SU-DHL-6 (cell line): ENCODE results near the gene BRIP1.
A peak's percentile ranks its signal among the peaks of the same experiment; 100 is the strongest.
"Not testable (repeated sequence)": the region's sequence is repeated elsewhere in the genome, so short reads cannot be mapped to it uniquely, and the experiment has no call there.

Experiments used
- H2AFZ ChIP-seq: fragments of 200-600 bp; sonication (generic); 2 replicates; pipeline ENCODE4 v1.6.1; 2014; ENCODE audit warnings: low read depth, mild to moderate bottlenecking, moderate library complexity, mixed read lengths, antibody characterized with exemption, low read length; ENCODE audit not compliant: severe bottlenecking
- H3F3A ChIP-seq: fragments of 200-600 bp; shearing (Covaris generic); 2 replicates; pipeline ENCODE4 v1.6.0; 2016; ENCODE audit warnings: antibody characterized with exemption, mild to moderate bottlenecking; ENCODE audit not compliant: insufficient read depth
- H3K27ac ChIP-seq: fragments of 200-600 bp; sonication (generic); 2 replicates; pipeline ENCODE4 v1.5.1; 2016; ENCODE audit warnings: low read depth, mild to moderate bottlenecking, low read length, moderate library complexity, mixed read lengths
- H3K27me3 ChIP-seq: fragments of 200-600 bp; sonication (generic), shearing (Covaris generic); 2 replicates; pipeline ENCODE4 v1.6.0; 2014; ENCODE audit warnings: mild to moderate bottlenecking, low read length
- H3K36me3 ChIP-seq: fragments of 200-600 bp; sonication (generic); 2 replicates; pipeline ENCODE4 v1.6.1; 2014; ENCODE audit warnings: mild to moderate bottlenecking, low read length, mixed read lengths
- H3K4me2 ChIP-seq: fragments of 300-600, 200-600 bp; shearing (Covaris generic), sonication (generic); 2 replicates; pipeline ENCODE4 v1.6.0; 2014; ENCODE audit warnings: low read length, low read depth, mild to moderate bottlenecking; ENCODE audit not compliant: poor library complexity, severe bottlenecking
- H3K4me3 ChIP-seq: fragments of 200-600 bp; sonication (generic); 2 replicates; pipeline ENCODE4 v1.5.1; 2014; ENCODE audit warnings: antibody characterized with exemption, low read length, mild to moderate bottlenecking, mixed read lengths; ENCODE audit not compliant: insufficient read depth, poor library complexity, severe bottlenecking
- H3K79me2 ChIP-seq: fragments of 200-600 bp; sonication (generic); 2 replicates; pipeline ENCODE4 v1.6.1; 2014; ENCODE audit warnings: mild to moderate bottlenecking, low read length, moderate library complexity; ENCODE audit not compliant: insufficient read depth
- H3K9ac ChIP-seq: fragments of 200-600 bp; sonication (generic); 2 replicates; pipeline ENCODE4 v1.7.0; 2014; ENCODE audit warnings: mild to moderate bottlenecking, low read length
- H3K9me2 ChIP-seq: fragments of 200-600 bp; sonication (generic); replicated peaks from 2 replicates; pipeline ENCODE4 v1.6.1; 2014; ENCODE audit warnings: low read length; ENCODE audit not compliant: insufficient read depth
- H3K9me3 ChIP-seq: fragments of 200-600 bp; sonication (generic); 2 replicates; pipeline ENCODE4 v1.6.1; 2014; ENCODE audit warnings: low read length, mixed read lengths; ENCODE audit not compliant: insufficient read depth
- H4K20me1 ChIP-seq: fragments of 200-600 bp; sonication (generic); 2 replicates; pipeline ENCODE4 v1.6.1; 2014; ENCODE audit warnings: low read depth, mild to moderate bottlenecking, antibody characterized with exemption, low read length, moderate library complexity, mixed read lengths
- CTCF ChIP-seq: fragments of 200-600 bp; sonication (generic); IDR thresholded peaks from one replicate; pipeline ENCODE4 v1.5.1; 2017; ENCODE audit warnings: antibody characterized with exemption, mild to moderate bottlenecking, low read length, moderate library complexity; ENCODE audit not compliant: insufficient read depth, poor library complexity, severe bottlenecking
- EZH2phosphoT487 ChIP-seq: fragments of 200-600 bp; sonication (generic), shearing (Covaris generic); conservative IDR thresholded peaks from 2 replicates; pipeline ENCODE4 v1.6.1; 2018; ENCODE audit warnings: mild to moderate bottlenecking, antibody characterized with exemption, low read length, moderate library complexity, mixed read lengths

Gene BRIP1

GRCh38 chr17:61862105-61862574, 1.2 kb downstream of the BRIP1 start:
- H3K27ac ChIP-seq = peak overlapping the region; percentile 82
- H3K79me2 ChIP-seq = peaks cover 45% of the 10 kb centered on the region

GRCh38 chr17:61860397-61860796, 2.9 kb downstream of the BRIP1 start:
- Histone ChIP-seq H3K4me2 (peak overlapping the region; percentile 91), H3K79me2 (peaks cover 53% of the 10 kb centered on the region), H3K36me3 (peaks cover 38% of the 10 kb centered on the region), H3F3A (peaks cover 10% of the 10 kb centered on the region; the same call in 1 of the 2 replicates)
- not testable (repeated sequence) for H3K4me3 ChIP-seq, H3K9ac ChIP-seq, H3K9me2 ChIP-seq, H4K20me1 ChIP-seq, H3K9me3 ChIP-seq, H3K27ac ChIP-seq, H3K27me3 ChIP-seq, H2AFZ ChIP-seq

More at GRCh38 chr17:61862105-61862574, 1.2 kb downstream of the BRIP1 start:
- Histone ChIP-seq H3K27me3 (no peaks in the 10 kb centered on the region), H3K4me2 (peak overlapping the region; percentile 91), H4K20me1 (no peaks in the 10 kb centered on the region), H2AFZ (no peak overlapping the region), H3F3A (peaks cover 12% of the 10 kb centered on the region; the same call in 1 of the 2 replicates), H3K36me3 (peaks cover 29% of the 10 kb centered on the region), H3K4me3 (peak overlapping the region; percentile 94), H3K9me2 (no peaks in the 10 kb centered on the region), H3K9me3 (no peaks in the 10 kb centered on the region), H3K9ac (peak overlapping the region; percentile 92)
- TF ChIP-seq EZH2phosphoT487 (no peak), CTCF (no peak)

- Histone ChIP-seq H3K79me2 (peaks cover 67% of the 10 kb centered on the region), H3K27me3 (no peaks in the 10 kb centered on the region), H3F3A (no peaks in the 10 kb centered on the region), H3K4me2 (no peak overlapping the region), H2AFZ (no peak overlapping the region), H3K4me3 (no peak overlapping the region), H4K20me1 (peaks cover 13% of the 10 kb centered on the region), H3K27ac (no peak overlapping the region), H3K9ac (no peak overlapping the region), H3K36me3 (peaks cover 56% of the 10 kb centered on the region), H3K9me3 (no peaks in the 10 kb centered on the region), H3K9me2 (no peaks in the 10 kb centered on the region)
- no peak for TF ChIP-seq EZH2phosphoT487
- no peak for TF ChIP-seq CTCF
These were observed 7.3 kb downstream of the BRIP1 start for GRCh38 chr17:61856035-61856434.

GRCh38 chr17:61852857-61853256, 10.5 kb downstream of the BRIP1 start:
- Histone ChIP-seq H3K4me2 (no peak overlapping the region), H3K4me3 (no peak overlapping the region), H3F3A (no peaks in the 10 kb centered on the region), H3K79me2 (peaks cover 52% of the 10 kb centered on the region), H3K36me3 (peaks cover 48% of the 10 kb centered on the region), H3K9me2 (no peaks in the 10 kb centered on the region), H3K27ac (no peak overlapping the region), H3K9ac (no peak overlapping the region), H4K20me1 (peaks cover 13% of the 10 kb centered on the region), H2AFZ (no peak overlapping the region), H3K27me3 (no peaks in the 10 kb centered on the region), H3K9me3 (no peaks in the 10 kb centered on the region)
- TF ChIP-seq EZH2phosphoT487 (no peak), CTCF (no peak)
